HepG2 (cell line): Measurements from ENCODE around the gene NRBP1. TPM values are rescaled to one million over a fixed set of nuclear protein-coding genes. Genes with fewer than 3 reads are reported as not detected.

Source experiments
- ASH2L ChIP-seq: fragments of 300-600, 200-600 bp; sonication (generic); IDR thresholded peaks from 2 replicates; pipeline ENCODE4 v1.7.0; 2017; ENCODE audit warnings: low read depth, mild to moderate bottlenecking, moderate library complexity, mixed read lengths, low read length; ENCODE audit not compliant: insufficient read length
- ATAD3A ChIP-seq: sonication (generic); formaldehyde crosslinking; IDR thresholded peaks from 2 replicates; pipeline ENCODE4 v1.4.0; 2020; ENCODE audit warnings: missing genetic modification reagents
- ATF6 ChIP-seq: sonication (generic); formaldehyde crosslinking; conservative IDR thresholded peaks from 2 replicates; pipeline ENCODE4 v1.4.0; 2020; ENCODE audit warnings: missing genetic modification reagents
- BCLAF1 ChIP-seq: fragments of 450-650 bp; IDR thresholded peaks from 2 replicates; pipeline ENCODE4 v1.6.1; 2017; ENCODE audit warnings: mild to moderate bottlenecking
- CBFB ChIP-seq: sonication (generic); formaldehyde crosslinking; IDR thresholded peaks from 2 replicates; pipeline ENCODE4 v1.4.0; 2020; ENCODE audit warnings: missing genetic modification reagents
- CSRNP2 ChIP-seq: sonication (generic); formaldehyde crosslinking; conservative IDR thresholded peaks from 2 replicates; pipeline ENCODE4 v1.8.0; 2022; ENCODE audit warnings: low read depth, missing genetic modification reagents
- DMAP1 ChIP-seq: IDR thresholded peaks from 2 replicates; pipeline ENCODE4 v1.6.1; 2016
- DPF2 ChIP-seq: sonication (generic); formaldehyde crosslinking; IDR thresholded peaks from 2 replicates; pipeline ENCODE4 v1.4.0; 2020; ENCODE audit warnings: mild to moderate bottlenecking, low read depth, missing genetic modification reagents, borderline replicate concordance
- ELF3 ChIP-seq: IDR thresholded peaks from 2 replicates; pipeline ENCODE4 v1.6.1; 2016; ENCODE audit warnings: missing genetic modification reagents, missing compliant biosample characterization
- MED1 ChIP-seq: sonication (generic); formaldehyde crosslinking; IDR thresholded peaks from 2 replicates; pipeline ENCODE4 v1.4.0; 2020; ENCODE audit warnings: missing genetic modification reagents
- POLR2A ChIP-seq, 2 experiments: IDR thresholded peaks; 2 replicates each; pipeline ENCODE4 v1.6.1; 2011; ENCODE audit warnings: low read depth in 2 of 2, low read length in 2 of 2, mild to moderate bottlenecking in 1 of 2, moderate library complexity in 1 of 2; ENCODE audit not compliant: insufficient read depth in 1 of 2
- RCOR2 ChIP-seq: IDR thresholded peaks from 2 replicates; pipeline ENCODE4 v1.6.1; 2016; ENCODE audit warnings: missing biosample characterization, missing genetic modification reagents
- SMAD3 ChIP-seq: sonication (generic); formaldehyde crosslinking; IDR thresholded peaks from 2 replicates; pipeline ENCODE4 v1.4.0; 2020; ENCODE audit warnings: missing genetic modification reagents
- SRSF1 ChIP-seq: fragments of 200-400 bp; formaldehyde crosslinking; optimal IDR thresholded peaks from 2 replicates; pipeline ENCODE3; 2017; ENCODE audit warnings: mild to moderate bottlenecking, low read depth, low read length, moderate library complexity
- TARDBP ChIP-seq: sonication (generic); formaldehyde crosslinking; IDR thresholded peaks from 2 replicates; pipeline ENCODE4 v1.8.0; 2022; ENCODE audit warnings: mild to moderate bottlenecking, missing genetic modification reagents
- TFE3 ChIP-seq: IDR thresholded peaks from 2 replicates; pipeline ENCODE4 v1.6.1; 2016
- ZEB1 ChIP-seq: IDR thresholded peaks from 2 replicates; pipeline ENCODE4 v1.6.1; 2012; ENCODE audit warnings: mild to moderate bottlenecking, low read depth, inconsistent platforms; ENCODE audit not compliant: insufficient replicate concordance
- ZNF136 ChIP-seq: sonication (generic); formaldehyde crosslinking; IDR thresholded peaks from 2 replicates; pipeline ENCODE4 v1.8.1; 2022; ENCODE audit warnings: low read depth, mild to moderate bottlenecking, moderate library complexity, missing genetic modification reagents
- ZNF546 ChIP-seq: sonication (generic); formaldehyde crosslinking; conservative IDR thresholded peaks from 2 replicates; pipeline ENCODE4 v1.8.1; 2023; ENCODE audit warnings: mild to moderate bottlenecking, missing genetic modification reagents
- ZNF740 ChIP-seq: sonication (generic); formaldehyde crosslinking; IDR thresholded peaks from 2 replicates; pipeline ENCODE4 v1.4.0; 2020; ENCODE audit warnings: missing genetic modification reagents
- ZNF83 ChIP-seq: sonication (generic); formaldehyde crosslinking; IDR thresholded peaks from 2 replicates; pipeline ENCODE4 v1.4.0; 2020; ENCODE audit warnings: missing genetic modification reagents, mild to moderate bottlenecking, borderline replicate concordance
- polyA plus RNA-seq, 8 experiments: library from polyadenylated mRNA; depleted of rRNA in 3 of 8; stranded (reverse) in 7 of 8; unstranded in 1 of 8; fragments of >200 nt; fragmentation: Illumina TruSeq in 4 of 8; extraction: Trizol in 4 of 8; gene quantifications; 2 replicates each; pipeline versions ENCODE4 v1.2.1 to v1.2.3, GENCODE V29; 2011 to 2016; ENCODE audit warnings: low read depth in 4 of 8, missing spikeins in 1 of 8, mixed read lengths in 1 of 8; ENCODE audit not compliant: insufficient read depth in 1 of 8
- total RNA-seq, 5 experiments: library from RNA; depleted of rRNA; stranded (reverse); fragments of >200 nt; fragmentation: Illumina TruSeq; extraction: Trizol; gene quantifications; 2 replicates each; pipeline ENCODE4 v1.2.3, GENCODE V29; 2016; ENCODE audit warnings: low read depth in 1 of 5

Gene NRBP1
- total and polyA plus RNA-seq, 2 of the 13 experiments (the other 11 are each of a cell fraction or from before 2014, with no cell fraction given), result 165 to 240 TPM

- peak; percentile 45; the same call in 1 of the 2 replicates for TF ChIP-seq TFE3
- TF ChIP-seq RCOR2, result no peak; the same call in 1 of the 2 replicates
- no peak for TF ChIP-seq ZNF740 (CRISPR knock-in tag)
- TF ChIP-seq MED1 (CRISPR knock-in tag), result no peak
- no peak for TF ChIP-seq CSRNP2
- TF ChIP-seq ATAD3A (CRISPR knock-in tag), result no peak
- TF ChIP-seq SMAD3 (CRISPR knock-in tag), result peak; percentile 85; the same call in 1 of the 2 replicates
- TF ChIP-seq ZNF83 (CRISPR knock-in tag), result peak; percentile 69; the same call in 1 of the 2 replicates
- peak; percentile 86 for TF ChIP-seq CBFB (CRISPR knock-in tag)
- no peak for TF ChIP-seq DPF2 (CRISPR knock-in tag)
- 0 out of 2 replicates have a peak, but pooled peaks have one; percentile 65 for TF ChIP-seq ZNF546
- peak; percentile 82 for TF ChIP-seq TARDBP (CRISPR knock-in tag)
- TF ChIP-seq SRSF1, result no peak
- peak; percentile 83 to 87 for TF ChIP-seq POLR2A (IDR thresholded peaks at IDR 0.05; ENCODE audit: insufficient read depth in 1 of 2, low read depth in 2 of 2, low read length in 2 of 2)
- TF ChIP-seq BCLAF1, result no peak
- peak; percentile 75; the same call in 1 of the 2 replicates for TF ChIP-seq ZNF136 (CRISPR knock-in tag)
- TF ChIP-seq DMAP1 (CRISPR knock-in tag), result peak; percentile 76; the same call in 1 of the 2 replicates
- TF ChIP-seq ZEB1, result peak; percentile 86
- peak; percentile 77 for TF ChIP-seq ASH2L
- TF ChIP-seq ATF6, result peak; percentile 67; the same call in 1 of the 2 replicates
- TF ChIP-seq ELF3 (CRISPR knock-in tag), result peak; percentile 46; the same call in 1 of the 2 replicates
Measured at GRCh38 chr2:27489498-27490397, 61.3 kb downstream of the NRBP1 start, which contains the start of gene IFT172 (continued).
